NOMO-1 (cell line): ENCODE results near the gene GFM2.
A peak's percentile ranks its signal among the peaks of the same experiment; 100 is the strongest.
"Not testable (repeated sequence)": the region's sequence is repeated elsewhere in the genome, so short reads cannot be mapped to it uniquely, and the experiment has no call there.

Experiments used
- DNase-seq, 2 experiments: peaks; one replicate each; lab custom pipeline; 2025; ENCODE audit not compliant: unreplicated experiment in 2 of 2; lab: John Stamatoyannopoulos, UW

The GFM2 gene

GRCh38 chr5:74725331-74725730, 41.6 kb downstream of the GFM2 start:
- DNase-seq: no peak

DNA sequence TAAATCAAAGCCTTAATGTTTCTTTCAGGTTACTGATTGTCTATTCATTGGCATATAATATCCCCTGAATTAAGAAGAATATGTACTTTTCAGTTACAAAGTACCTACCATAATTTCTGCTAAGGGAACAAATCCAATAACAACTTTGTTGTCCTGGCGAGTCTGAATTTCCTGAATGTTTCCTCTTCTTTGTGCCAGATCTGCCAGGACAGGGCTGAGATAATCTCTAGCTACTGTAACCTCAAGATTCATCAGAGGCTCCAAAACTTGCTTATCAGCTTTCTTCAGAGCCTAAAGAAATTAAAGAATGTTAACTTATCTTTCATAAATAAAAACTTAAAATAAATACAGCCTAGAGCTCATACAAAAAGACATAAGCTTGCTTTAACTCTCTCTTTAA, 44.6 kb downstream of the GFM2 start:
- no peak for DNase-seq

DNA sequence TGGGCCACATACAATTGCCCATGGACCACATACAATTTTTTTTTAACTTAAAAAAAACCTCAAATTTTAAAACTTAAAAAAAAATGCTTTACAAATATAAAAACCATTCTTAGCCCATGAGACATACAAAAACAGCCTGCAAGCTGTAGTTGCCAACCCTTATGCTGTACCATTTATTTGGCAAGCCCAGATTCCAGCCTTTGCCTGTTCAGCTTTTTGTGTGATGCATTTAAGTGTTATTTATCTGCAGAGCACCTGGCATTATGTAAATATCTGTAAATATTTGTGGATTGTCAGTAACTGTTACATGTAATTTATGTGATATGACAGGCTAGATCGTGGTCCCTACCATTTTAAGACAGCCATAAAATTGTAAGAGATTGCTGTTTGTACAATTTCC, 49.3 kb downstream of the GFM2 start:
- no peak for DNase-seq

GRCh38 chr5:74693191-74693590, 73.7 kb downstream of the GFM2 start:
- DNase-seq: no peak

GRCh38 chr5:74686962-74687751, 79.8 kb downstream of the GFM2 start:
- DNase-seq: no peak

GRCh38 chr5:74685979-74686631, 80.8 kb downstream of the GFM2 start:
- DNase-seq: no peak

GRCh38 chr5:74684900-74685851, 81.7 kb downstream of the GFM2 start, which contains the start of gene HEXB:
TSS of gene HEXB (plus strand) at chr5:74685233. CDS start at chr5:74685261, 28 bp downstream.
- DNase-seq: peak; percentile 73 to 79

GRCh38 chr5:74679966-74680365, 87.0 kb downstream of the GFM2 start:
- DNase-seq: peak in 1 of 2 experiments; percentile 4

GRCh38 chr5:74679300-74679699, 87.6 kb downstream of the GFM2 start:
- not testable (repeated sequence) for DNase-seq

DNA sequence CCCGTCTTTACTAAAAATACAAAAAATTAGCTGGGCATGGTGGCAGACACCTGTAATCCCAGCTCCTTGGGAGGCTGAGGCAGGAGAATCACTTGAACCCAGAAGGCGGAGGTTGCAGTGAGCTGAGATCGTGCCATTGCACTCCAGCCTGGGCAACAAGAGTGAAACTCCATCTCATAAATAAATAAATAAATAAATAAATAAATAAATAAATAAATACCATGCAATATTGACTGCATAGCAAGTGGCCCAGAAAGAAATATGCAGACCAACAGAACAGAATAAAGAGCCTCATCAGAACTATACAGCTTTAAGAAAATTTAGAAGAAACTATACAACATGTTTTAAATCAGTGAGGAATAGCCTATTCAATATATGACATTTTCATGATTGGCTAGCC, 88.8 kb downstream of the GFM2 start:
- DNase-seq: not testable (repeated sequence)

GRCh38 chr5:74676466-74676865, 90.5 kb downstream of the GFM2 start:
- not testable (repeated sequence) for DNase-seq

DNA sequence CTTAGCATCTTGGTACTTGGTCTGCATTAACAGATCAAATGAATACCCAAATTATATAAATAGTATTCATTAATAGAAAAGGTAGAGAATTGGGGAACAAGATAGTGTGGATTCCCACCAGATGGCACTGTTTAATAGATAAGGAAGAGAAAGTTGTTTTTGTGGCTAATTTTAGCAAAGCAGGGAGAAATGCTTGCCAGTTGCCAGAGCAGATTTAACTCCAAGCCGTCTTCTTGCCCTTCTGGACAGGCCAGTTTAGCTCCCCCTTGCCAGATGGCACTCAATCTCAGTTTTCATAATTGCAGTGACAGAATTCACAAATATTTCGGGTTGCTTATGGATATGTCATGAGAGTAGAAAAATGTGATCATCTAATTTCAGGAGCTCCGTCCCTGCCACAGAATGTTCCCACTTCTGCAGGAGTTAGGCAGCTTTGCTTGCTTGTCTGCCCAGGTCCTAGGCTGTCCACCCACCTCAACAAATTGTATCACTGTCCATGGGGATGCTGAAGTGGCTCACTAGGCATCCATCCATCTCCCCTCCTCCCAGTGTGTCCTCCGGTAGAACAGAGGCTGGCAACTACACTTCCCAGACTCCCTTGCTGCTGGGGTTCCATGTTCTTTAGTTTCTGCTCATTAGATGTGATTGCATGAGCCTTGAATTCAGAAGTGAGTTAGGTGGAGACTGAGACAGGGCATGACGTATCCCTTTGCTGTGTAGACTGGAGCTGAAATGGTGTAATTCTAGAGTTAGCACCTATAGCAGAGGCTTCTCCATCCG, 93.7 kb downstream of the GFM2 start:
- DNase-seq: peak; percentile 37 to 73

- no peak for DNase-seq
Observed at GRCh38 chr5:74672215-74672877, 94.6 kb downstream of the GFM2 start.
